Stomach (tissue), 4 donors: ENCODE results near the gene MAPK7.

Experiments used
- CTCF ChIP-seq, 7 experiments: fragments of 450-650 bp in 4 of 7; fragments of 200-600 bp in 3 of 7; sonication (generic) in 3 of 7; IDR thresholded peaks; one replicate each; pipeline ENCODE4 v1.5.1; 2016 to 2019; ENCODE audit warnings: antibody characterized with exemption in 7 of 7, control low read depth in 2 of 7, mild to moderate bottlenecking in 1 of 7
- EP300 ChIP-seq: sonication (generic); formaldehyde crosslinking; IDR thresholded peaks from one replicate; pipeline ENCODE4 v1.6.1; 2017; ENCODE audit warnings: antibody characterized with exemption

DNA sequence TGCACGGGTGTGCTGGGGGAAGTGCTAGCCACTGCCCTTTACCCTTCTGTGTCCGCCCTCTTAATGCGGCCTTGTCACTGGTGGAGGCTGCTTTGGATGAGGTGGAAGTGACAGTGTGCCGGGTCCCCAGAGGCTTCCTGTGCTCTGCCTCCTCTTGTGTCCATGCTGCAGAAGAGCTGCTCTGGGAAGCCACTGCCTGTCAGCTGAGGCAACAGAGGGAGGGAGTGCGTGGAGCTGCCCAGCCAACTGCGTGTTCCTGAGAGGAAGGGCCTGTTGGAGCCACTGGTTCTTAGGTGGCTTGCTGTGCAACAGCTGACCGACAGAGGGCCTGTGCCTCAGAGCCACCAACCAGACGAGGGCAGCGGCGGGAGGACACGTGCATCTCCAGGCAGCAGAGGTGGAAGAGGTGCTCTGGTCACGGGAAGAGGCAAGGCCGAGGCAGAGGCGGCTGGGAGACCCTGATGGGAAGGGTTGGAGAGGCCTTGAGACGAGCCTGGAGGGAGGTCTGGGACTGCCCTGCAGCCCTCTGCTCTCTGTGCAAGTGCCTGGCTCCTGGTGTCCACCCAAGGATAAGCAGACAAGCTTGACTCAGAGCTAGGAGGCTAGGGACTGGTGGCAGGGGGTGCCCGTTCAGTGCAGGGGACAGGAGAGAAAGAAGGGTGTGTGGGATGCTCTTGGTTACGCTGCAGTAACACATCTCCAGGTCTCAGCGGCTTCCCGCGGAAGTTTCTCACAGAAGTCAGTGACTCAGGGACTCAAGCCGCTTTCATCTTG is 41.2 kb upstream of the MAPK7 start:
- TF ChIP-seq CTCF (IDR thresholded peaks at IDR 0.05) (peak in 3 of 7 experiments; percentile 55 to 72 (median 69)), EP300 (no peak)
